Body of pancreas (tissue), 4 donors: Measurements from ENCODE around the gene SLCO6A1. TPM values are rescaled to one million over a fixed set of nuclear protein-coding genes. Genes with fewer than 3 reads are reported as not detected.
"Not testable (repeated sequence)": the region's sequence is repeated elsewhere in the genome, so short reads cannot be mapped to it uniquely, and the experiment has no call there.

Source experiments
- ATAC-seq: fragments of 150-250 bp; one replicate; pipeline ENCODE4 v1.9.1; 2016
- DNase-seq, 4 donors: peaks; one replicate each; pipeline ENCODE4 v3.0.0-alpha.2; 2019
- H3K27ac ChIP-seq, 4 donors: fragments of 200-600 bp; sonication (generic); 1 replicate in 3 of 4; 2 replicates in 1 of 4; pipeline versions ENCODE4 v1.5.1 to v1.6.1; 2016 to 2019; ENCODE audit warnings: mild to moderate bottlenecking in 1 of 4, mixed read lengths in 1 of 4, moderate library complexity in 1 of 4
- H3K27me3 ChIP-seq, 2 donors: fragments of 200-600 bp; sonication (generic); one replicate each; pipeline ENCODE4 v1.6.0; 2016; ENCODE audit warnings: mild to moderate bottlenecking in 1 of 2
- H3K36me3 ChIP-seq, 2 donors: fragments of 200-600 bp; sonication (generic); replicated peaks in 1 of 2; 2 replicates each; pipeline ENCODE4 v1.5.1; 2016; ENCODE audit warnings: low read depth in 2 of 2; ENCODE audit not compliant: insufficient read depth in 1 of 2
- H3K4me1 ChIP-seq: fragments of 200-600 bp; sonication (generic); one replicate; pipeline ENCODE4 v1.6.0; 2016
- H3K4me3 ChIP-seq, 2 donors: fragments of 200-600 bp; sonication (generic); 1 replicate in 1 of 2; 2 replicates in 1 of 2; pipeline ENCODE4 v1.5.1; 2016 to 2019
- H3K9me3 ChIP-seq, 3 donors: fragments of 200-600 bp; sonication (generic); 1 replicate in 2 of 3; 2 replicates in 1 of 3; pipeline ENCODE4 v1.5.1; 2016
- POLR2A ChIP-seq, 3 donors: fragments of 450-650 bp; IDR thresholded peaks; one replicate each; pipeline ENCODE4 v1.6.1; 2016; ENCODE audit warnings: antibody characterized with exemption in 3 of 3, mild to moderate bottlenecking in 2 of 3
- WGBS, 2 donors: methylation state at CpG; one replicate each; pipeline ENCODE4 v1.1.5; 2017; 5-methylcytosine and 5-hydroxymethylcytosine counted together
- intact Hi-C: fragments of 100-400 bp; cut with DNase I; formaldehyde crosslinking; loops from one replicate; pipeline ENCODE4 v1.15.1; 2023
- total RNA-seq, 2 donors: library from RNA; depleted of rRNA; stranded (reverse); fragments of >200 nt; gene quantifications; one replicate each; pipeline ENCODE4 v1.1.0, GENCODE V29; 2016
- TF ChIP-seq, protein P1 (sequence below), 7 experiments: fragments of 450-650 bp in 4 of 7; fragments of 200-600 bp in 3 of 7; sonication (generic) in 3 of 7; IDR thresholded peaks; one replicate each; pipeline ENCODE4 v1.5.1; 2016 to 2019; ENCODE audit warnings: antibody characterized with exemption in 7 of 7

The SLCO6A1 gene
- total RNA-seq, 2 donors from 2014 or later = not detected

DNA sequence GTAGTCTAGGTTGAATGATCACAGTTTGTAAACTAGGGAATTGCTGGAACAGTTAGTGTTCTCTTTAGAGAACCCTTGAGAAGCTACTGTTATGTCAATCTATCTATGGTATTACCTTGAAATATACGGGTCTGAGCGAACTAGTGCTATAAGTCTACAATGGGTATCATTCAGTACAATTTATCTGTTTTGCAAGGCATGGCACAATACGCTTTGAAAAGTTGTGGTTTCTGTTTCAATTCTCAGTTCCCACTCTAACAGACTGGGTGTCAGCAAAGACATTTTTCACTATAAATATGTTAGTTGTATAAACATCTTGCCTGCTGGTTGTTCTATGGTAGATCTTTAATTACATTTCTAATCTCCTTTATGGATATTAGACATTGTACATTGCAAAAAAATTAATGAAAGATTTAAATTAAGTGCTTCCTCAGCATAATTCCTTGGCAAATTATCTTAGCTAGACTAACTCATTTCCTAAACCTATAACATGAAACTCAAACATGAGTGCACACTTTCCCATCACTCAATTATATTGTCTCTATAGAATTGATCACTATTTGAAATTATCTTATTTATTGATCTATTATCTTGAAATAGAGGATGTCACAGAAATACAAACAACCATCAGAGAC is 24.9 kb upstream of the SLCO6A1 start:
- intact Hi-C loops = no loop called here
- Histone ChIP-seq H3K36me3 (no peaks in the 10 kb centered on the region), H3K4me3 (no peak overlapping the region), H3K27me3 (no peaks in the 10 kb centered on the region), H3K9me3 (no peaks in the 10 kb centered on the region), H3K4me1 (no peaks in the 10 kb centered on the region), H3K27ac (no peak overlapping the region)
- ATAC-seq = no peak
- WGBS, 2 donors = 64 to 84% methylated on average over 3 of the region's 3 CpGs
- DNase-seq = no peak
- TF ChIP-seq, protein P1, sequence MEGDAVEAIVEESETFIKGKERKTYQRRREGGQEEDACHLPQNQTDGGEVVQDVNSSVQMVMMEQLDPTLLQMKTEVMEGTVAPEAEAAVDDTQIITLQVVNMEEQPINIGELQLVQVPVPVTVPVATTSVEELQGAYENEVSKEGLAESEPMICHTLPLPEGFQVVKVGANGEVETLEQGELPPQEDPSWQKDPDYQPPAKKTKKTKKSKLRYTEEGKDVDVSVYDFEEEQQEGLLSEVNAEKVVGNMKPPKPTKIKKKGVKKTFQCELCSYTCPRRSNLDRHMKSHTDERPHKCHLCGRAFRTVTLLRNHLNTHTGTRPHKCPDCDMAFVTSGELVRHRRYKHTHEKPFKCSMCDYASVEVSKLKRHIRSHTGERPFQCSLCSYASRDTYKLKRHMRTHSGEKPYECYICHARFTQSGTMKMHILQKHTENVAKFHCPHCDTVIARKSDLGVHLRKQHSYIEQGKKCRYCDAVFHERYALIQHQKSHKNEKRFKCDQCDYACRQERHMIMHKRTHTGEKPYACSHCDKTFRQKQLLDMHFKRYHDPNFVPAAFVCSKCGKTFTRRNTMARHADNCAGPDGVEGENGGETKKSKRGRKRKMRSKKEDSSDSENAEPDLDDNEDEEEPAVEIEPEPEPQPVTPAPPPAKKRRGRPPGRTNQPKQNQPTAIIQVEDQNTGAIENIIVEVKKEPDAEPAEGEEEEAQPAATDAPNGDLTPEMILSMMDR (IDR thresholded peaks at IDR 0.05) = no peak
- no peak for TF ChIP-seq POLR2A (IDR thresholded peaks at IDR 0.05)

DNA sequence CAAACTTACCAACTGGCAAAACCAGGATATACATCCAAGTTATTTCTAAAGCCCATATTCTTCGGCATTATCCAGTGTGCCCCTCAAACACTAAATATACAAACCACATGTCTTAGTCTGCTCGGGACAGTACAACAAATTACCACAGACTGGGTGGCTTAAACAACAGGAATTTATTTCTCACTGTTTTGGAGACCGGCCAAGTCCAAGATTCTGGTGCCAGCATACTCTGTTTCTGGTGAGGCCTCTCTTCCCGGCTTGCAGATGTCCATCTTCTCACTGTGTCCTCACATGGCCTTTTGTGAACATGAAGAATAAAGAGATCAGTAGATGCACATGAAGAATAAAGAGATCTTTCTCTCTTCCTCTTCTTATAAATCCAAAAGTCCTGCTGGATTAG is 12.9 kb upstream of the SLCO6A1 start:
- TF ChIP-seq, protein P1 (IDR thresholded peaks at IDR 0.05) = no peak
- TF ChIP-seq POLR2A (IDR thresholded peaks at IDR 0.05) = no peak
- H3K4me1 ChIP-seq = no peaks in the 10 kb centered on the region

DNA sequence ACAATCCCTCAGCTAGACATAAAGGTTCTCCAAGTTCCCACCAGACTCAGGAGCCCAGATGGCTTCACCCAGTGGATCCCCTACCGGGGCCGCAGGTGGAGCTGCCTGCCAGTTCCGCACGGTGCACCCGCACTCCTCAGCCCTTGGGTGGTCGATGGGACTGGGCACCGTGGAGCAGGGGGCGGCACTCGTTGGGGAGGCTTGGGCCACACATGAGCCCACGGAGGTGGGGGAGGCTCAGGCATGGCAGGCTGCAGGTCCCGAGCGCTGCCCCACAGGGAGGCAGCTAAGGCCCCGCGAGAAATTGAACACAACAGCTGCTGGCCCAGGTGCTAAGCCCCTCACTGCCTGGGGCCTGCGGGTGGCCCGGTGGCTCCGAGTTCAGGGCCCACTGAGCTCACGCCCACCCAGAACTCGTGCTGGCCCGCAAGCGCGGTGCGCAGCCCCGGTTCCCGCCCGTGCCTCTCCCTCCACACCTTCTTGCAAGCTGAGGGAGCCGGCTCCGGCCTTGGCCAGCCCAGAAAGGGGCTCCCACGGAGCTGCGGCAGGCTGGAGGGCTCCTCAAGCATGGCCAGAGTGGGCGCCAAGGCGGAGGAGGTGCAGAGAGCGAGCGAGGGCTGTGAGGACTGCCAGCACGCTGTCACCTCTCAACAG is 7.4 kb downstream of the SLCO6A1 start:
- WGBS, 2 donors = 91 to 94% methylated on average over 28 to 34 of the region's 35 CpGs
- H3K27me3 ChIP-seq, H3K36me3 ChIP-seq, intact Hi-C loops, H3K9me3 ChIP-seq, H3K4me1 ChIP-seq, ATAC-seq, DNase-seq, H3K4me3 ChIP-seq, H3K27ac ChIP-seq: not testable (repeated sequence)

More for the DNA sequence above, 12.9 kb upstream of the SLCO6A1 start:
- no peaks in the 10 kb centered on the region for H3K36me3 ChIP-seq
- WGBS, 2 donors = 19 to 21% methylated on average over 4 of the region's 4 CpGs
- H3K27ac ChIP-seq = no peak overlapping the region
- ATAC-seq (no peak), DNase-seq (peak; percentile 5 to 54 (median 30))
- H3K27me3 ChIP-seq = no peaks in the 10 kb centered on the region
- H3K4me3 ChIP-seq = no peak overlapping the region
- H3K9me3 ChIP-seq = no peaks in the 10 kb centered on the region
- intact Hi-C loops = no loop called here

DNA sequence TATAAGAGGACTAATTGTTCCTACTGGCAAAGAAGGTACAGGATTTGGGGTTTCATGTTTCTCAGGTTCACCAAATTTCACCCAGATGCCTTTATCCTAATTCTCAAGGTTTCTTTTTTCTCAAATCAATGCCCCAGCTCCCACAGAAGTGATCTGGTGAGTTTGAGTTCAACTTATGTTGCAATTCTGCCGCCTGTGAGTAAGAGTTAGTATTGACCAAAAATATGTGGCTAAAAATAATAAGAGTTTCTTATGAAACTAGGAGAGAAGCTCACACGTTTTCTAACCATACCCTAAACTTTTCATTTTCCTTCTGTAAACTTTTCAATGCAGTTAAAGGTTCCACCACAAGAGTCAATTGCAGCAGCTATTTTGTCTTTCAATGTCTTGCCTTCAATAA is 15.1 kb downstream of the SLCO6A1 start:
- no peaks in the 10 kb centered on the region for H3K27me3 ChIP-seq
- H3K27ac ChIP-seq = no peak overlapping the region
- no peaks in the 10 kb centered on the region for H3K4me1 ChIP-seq
- DNase-seq (no peak), ATAC-seq (no peak)
- WGBS, 2 donors = 34 to 55% methylated on average over 2 of the region's 2 CpGs
- H3K9me3 ChIP-seq = no peaks in the 10 kb centered on the region
- H3K4me3 ChIP-seq = no peak overlapping the region
- TF ChIP-seq, protein P1 (IDR thresholded peaks at IDR 0.05) = no peak
- TF ChIP-seq POLR2A (IDR thresholded peaks at IDR 0.05) = no peak
- intact Hi-C loops = no loop called here
- no peaks in the 10 kb centered on the region for H3K36me3 ChIP-seq

DNA sequence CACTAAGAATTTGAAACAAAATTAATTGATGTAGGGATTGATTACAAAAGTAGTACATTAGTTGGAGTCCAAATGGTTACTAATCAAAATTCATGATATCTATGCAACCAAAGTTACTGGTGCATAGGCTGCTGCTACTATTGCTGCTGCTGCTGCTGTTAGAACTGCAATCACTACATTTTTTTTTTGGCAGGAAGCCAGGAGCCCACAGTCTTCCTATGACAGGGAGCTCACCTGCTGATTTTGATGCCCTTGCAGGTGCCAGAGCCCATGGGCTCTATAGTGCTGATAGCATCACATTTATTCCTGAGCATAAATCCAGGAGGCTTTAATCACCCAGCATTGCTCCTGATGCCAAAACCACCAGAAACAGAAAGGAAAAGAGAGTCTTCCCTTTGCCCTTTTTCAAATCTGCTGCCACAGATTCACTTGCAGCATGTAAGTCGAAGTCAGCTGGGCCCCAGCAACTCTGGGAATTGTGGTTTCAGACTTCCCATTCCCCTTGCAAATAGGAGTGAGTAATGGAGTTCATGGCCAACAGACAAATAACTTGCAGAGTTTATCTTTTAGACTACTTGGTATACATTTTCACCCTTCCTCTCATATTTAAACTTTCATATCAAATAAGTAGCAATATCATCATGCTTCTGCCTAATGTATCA is 17.6 kb downstream of the SLCO6A1 start:
- Histone ChIP-seq H3K9me3 (no peaks in the 10 kb centered on the region), H3K4me3 (no peak overlapping the region), H3K27me3 (no peaks in the 10 kb centered on the region), H3K4me1 (no peaks in the 10 kb centered on the region), H3K36me3 (no peaks in the 10 kb centered on the region), H3K27ac (no peak overlapping the region)
- 29 to 46% methylated on average over 1 of the region's 1 CpG for WGBS, 2 donors
- DNase-seq (no peak), ATAC-seq (no peak)
- TF ChIP-seq POLR2A (IDR thresholded peaks at IDR 0.05) = no peak
- TF ChIP-seq, protein P1 (IDR thresholded peaks at IDR 0.05) = no peak
- intact Hi-C loops = no loop called here
